Mesothelial cell of epicardium (in vitro differentiated cells): ENCODE results near the gene WDFY3. TPM values are rescaled to one million over a fixed set of nuclear protein-coding genes. Genes with fewer than 3 reads are reported as not detected.

Source experiments
- DNase-seq, 2 experiments: peaks; one replicate each; pipeline ENCODE4 v3.0.0; 2021; ENCODE audit warnings: low spot score in 2 of 2; ENCODE audit not compliant: unreplicated experiment in 2 of 2
- H3K27ac Mint-ChIP-seq: 2 replicates; pipeline ENCODE4 v1.8.0; 2021; ENCODE audit warnings: mixed read lengths
- H3K27me3 Mint-ChIP-seq: 2 replicates; pipeline ENCODE4 v1.8.0; 2021; ENCODE audit warnings: low read depth, mixed read lengths
- H3K36me3 Mint-ChIP-seq: 2 replicates; pipeline ENCODE4 v1.8.0; 2021; ENCODE audit warnings: mixed read lengths
- H3K4me1 Mint-ChIP-seq: 2 replicates; pipeline ENCODE4 v1.8.0; 2021; ENCODE audit warnings: mixed read lengths
- H3K4me3 Mint-ChIP-seq: 2 replicates; pipeline ENCODE4 v1.8.0; 2021; ENCODE audit warnings: mild to moderate bottlenecking, moderate library complexity, mixed read lengths
- H3K9me3 Mint-ChIP-seq: 2 replicates; pipeline ENCODE4 v1.8.0; 2021; ENCODE audit warnings: mixed read lengths
- CTCF ChIP-seq: fragments of 200-600 bp; sonication (generic); IDR thresholded peaks from one replicate; pipeline ENCODE4 v1.5.0; 2021; ENCODE audit warnings: antibody characterized with exemption; ENCODE audit not compliant: unreplicated experiment
- total RNA-seq: library from RNA; stranded (reverse); gene quantifications from 3 replicates; pipeline ENCODE4 v1.2.1, GENCODE V29; 2021

The WDFY3 gene
- total RNA-seq, 1 donor from 2014 or later: 115 TPM

- Mint-ChIP-seq H3K4me3 (no peak overlapping the region), H3K27me3 (no peaks in the 10 kb centered on the region), H3K9me3 (no peaks in the 10 kb centered on the region), H3K36me3 (peaks cover 38% of the 10 kb centered on the region), H3K27ac (no peak overlapping the region), H3K4me1 (peaks cover 14% of the 10 kb centered on the region)
- TF ChIP-seq CTCF: no peak
- DNase-seq: no peak
These were observed 288.5 kb downstream of the WDFY3 start for GRCh38 chr4:84677995-84678394.

GRCh38 chr4:84677093-84677492 is 289.4 kb downstream of the WDFY3 start:
- Mint-ChIP-seq H3K36me3 (peaks cover 47% of the 10 kb centered on the region), H3K9me3 (no peaks in the 10 kb centered on the region), H3K27ac (no peak overlapping the region)

GRCh38 chr4:84673475-84674240 is 292.8 kb downstream of the WDFY3 start:
- no peak for TF ChIP-seq CTCF
- no peak overlapping the region for H3K4me3 Mint-ChIP-seq
- no peaks in the 10 kb centered on the region for H3K27me3 Mint-ChIP-seq
- peaks cover 38% of the 10 kb centered on the region for H3K36me3 Mint-ChIP-seq
- no peaks in the 10 kb centered on the region for H3K9me3 Mint-ChIP-seq
- H3K4me1 Mint-ChIP-seq: peaks cover 12% of the 10 kb centered on the region
- DNase-seq: no peak
- H3K27ac Mint-ChIP-seq: no peak overlapping the region

More at GRCh38 chr4:84677093-84677492, 289.4 kb downstream of the WDFY3 start:
- no peak for TF ChIP-seq CTCF
- no peak for DNase-seq
- Mint-ChIP-seq H3K4me1 (peaks cover 11% of the 10 kb centered on the region), H3K27me3 (no peaks in the 10 kb centered on the region), H3K4me3 (no peak overlapping the region)

DNA sequence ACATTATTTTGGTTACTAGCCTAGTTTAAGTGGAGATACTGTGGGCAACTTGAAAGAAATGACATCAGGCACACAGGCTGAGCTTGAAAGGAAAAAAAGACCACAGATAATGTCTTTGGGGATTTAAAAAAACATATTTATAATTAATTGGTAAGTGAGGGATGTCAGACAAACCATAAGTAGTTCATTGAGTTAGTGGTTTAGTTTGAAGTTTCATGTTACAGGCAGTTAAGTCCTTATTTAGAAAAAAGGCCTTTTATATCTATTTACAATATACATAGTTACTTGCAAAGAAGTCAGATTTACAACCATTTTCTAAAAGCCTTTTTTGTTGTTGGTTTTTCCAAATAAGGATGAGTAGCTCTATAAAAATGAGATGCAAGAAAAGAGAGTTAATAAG is 294.3 kb downstream of the WDFY3 start:
- Mint-ChIP-seq H3K27me3 (no peaks in the 10 kb centered on the region), H3K9me3 (no peaks in the 10 kb centered on the region), H3K4me1 (peaks cover 14% of the 10 kb centered on the region), H3K36me3 (peaks cover 36% of the 10 kb centered on the region), H3K27ac (no peak overlapping the region), H3K4me3 (no peak overlapping the region)
- no peak for DNase-seq
- no peak for TF ChIP-seq CTCF

- H3K27ac Mint-ChIP-seq: no peak overlapping the region
- H3K4me1 Mint-ChIP-seq: peaks cover 14% of the 10 kb centered on the region
- peaks cover 49% of the 10 kb centered on the region for H3K36me3 Mint-ChIP-seq
- TF ChIP-seq CTCF: no peak
- H3K9me3 Mint-ChIP-seq: peaks cover 14% of the 10 kb centered on the region
- no peak for DNase-seq
- no peak overlapping the region for H3K4me3 Mint-ChIP-seq
- H3K27me3 Mint-ChIP-seq: no peaks in the 10 kb centered on the region
These were observed 297.3 kb downstream of the WDFY3 start for GRCh38 chr4:84669201-84669600.
